ENCODE results near the gene PPP1R36.
"Not testable (repeated sequence)": the region's sequence is repeated elsewhere in the genome, so short reads cannot be mapped to it uniquely, and the experiment has no call there.

The PPP1R36 gene

DNA sequence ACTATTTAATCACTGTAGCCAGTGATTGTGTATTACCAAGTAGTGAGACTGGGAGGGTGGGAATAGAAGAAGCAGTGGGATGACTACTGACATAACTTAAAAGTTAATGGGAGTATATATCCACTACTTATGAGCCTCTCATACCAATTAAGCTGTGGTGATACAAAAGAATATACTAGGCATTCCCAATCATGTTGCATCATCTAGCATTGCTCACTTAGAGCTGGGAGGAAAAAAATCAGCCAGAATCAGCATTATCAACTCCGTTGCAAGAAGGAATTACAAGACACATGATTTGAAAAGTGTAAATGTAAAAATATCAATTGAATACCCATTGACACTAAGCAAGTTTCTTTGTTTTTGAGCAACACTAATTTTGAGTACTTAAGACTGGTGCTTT is 745 bp upstream of the PPP1R36 start:
- Histone ChIP-seq H3K27me3 (replicated peaks; ENCODE audit: control insufficient read depth, insufficient read depth, low read length) (no peaks in the 10 kb centered on the region), H3K9ac (ENCODE audit: low read length) (peak overlapping the region; percentile 37), H3K4me3 (ENCODE audit: low read length) (no peak overlapping the region)

DNA sequence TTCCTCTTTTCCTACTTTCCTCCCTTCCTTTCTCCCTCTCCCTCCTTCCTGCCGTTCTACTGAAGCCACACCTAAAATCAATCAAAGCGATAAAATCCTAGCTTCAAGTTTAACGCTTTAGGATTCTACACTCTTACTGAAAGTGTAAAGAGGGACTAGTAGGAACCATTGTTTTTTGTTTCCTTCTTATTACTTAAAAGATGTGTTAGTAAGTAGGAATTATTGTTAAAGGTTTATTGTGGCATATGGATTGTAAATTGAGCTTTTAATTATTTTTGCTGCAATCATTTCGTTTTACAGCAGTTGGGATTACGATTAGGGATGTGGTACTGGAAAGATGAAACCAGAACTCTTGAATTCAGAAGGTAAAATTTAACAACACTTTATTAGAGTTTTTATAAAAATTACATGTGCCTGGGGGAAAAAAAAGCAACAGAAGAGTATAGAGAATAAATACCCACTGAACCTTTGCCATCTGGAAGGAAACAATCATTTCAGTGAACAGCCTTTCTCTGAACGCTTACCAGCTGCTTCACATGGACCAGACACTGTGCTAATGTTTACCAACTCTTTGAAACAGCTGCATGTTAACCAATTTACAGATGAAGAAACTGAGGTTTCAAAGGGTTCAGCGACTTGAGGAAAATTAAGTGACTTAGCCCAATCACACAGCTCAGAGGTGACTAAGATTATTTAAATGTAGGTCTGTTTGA is 1.0 kb downstream of the PPP1R36 start:
- DNase-seq (ENCODE audit: low read depth): no peak
- no peak overlapping the region for H3K9ac ChIP-seq (ENCODE audit: low read length)
- H3K36me3 ChIP-seq (ENCODE audit: control insufficient read depth, insufficient read depth, low read length, severe bottlenecking): no peaks in the 10 kb centered on the region
- H3K4me1 ChIP-seq (ENCODE audit: control insufficient read depth, insufficient read depth, low read length): peaks cover 23% of the 10 kb centered on the region
- H3K27me3 ChIP-seq (replicated peaks; ENCODE audit: control insufficient read depth, insufficient read depth, low read length): no peaks in the 10 kb centered on the region
- H3K9me3 ChIP-seq (ENCODE audit: control insufficient read depth, low read length): no peaks in the 10 kb centered on the region
- H3K4me3 ChIP-seq (ENCODE audit: low read length): no peak overlapping the region

More for the DNA sequence above, 745 bp upstream of the PPP1R36 start:
- peaks cover 23% of the 10 kb centered on the region for H3K4me1 ChIP-seq (ENCODE audit: control insufficient read depth, insufficient read depth, low read length)
- no peaks in the 10 kb centered on the region for H3K9me3 ChIP-seq (ENCODE audit: control insufficient read depth, low read length)
- peak; percentile 44 for DNase-seq (ENCODE audit: low read depth)
- no peaks in the 10 kb centered on the region for H3K36me3 ChIP-seq (ENCODE audit: control insufficient read depth, insufficient read depth, low read length, severe bottlenecking)

DNA sequence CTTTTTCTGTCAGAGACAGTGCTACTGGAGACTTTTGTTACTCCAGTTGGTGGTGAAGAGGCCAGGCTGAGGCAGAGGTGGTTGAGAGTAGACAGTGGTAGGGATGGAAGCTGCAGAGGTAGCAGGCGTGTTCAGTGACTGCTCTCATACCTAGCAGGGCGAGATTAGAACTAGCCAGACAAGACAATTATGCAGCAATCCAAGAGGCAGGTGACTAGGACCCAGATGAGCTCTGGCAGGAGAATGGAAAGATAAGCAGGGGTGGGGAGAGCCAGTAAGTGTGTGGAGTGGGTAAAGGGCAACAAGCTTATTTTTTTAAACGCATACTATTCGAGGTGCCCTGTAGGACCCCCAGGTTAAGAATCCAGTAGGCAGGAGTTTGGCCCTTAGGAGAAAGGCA is 4.8 kb downstream of the PPP1R36 start:
- Histone ChIP-seq H3K27me3 (replicated peaks; ENCODE audit: control insufficient read depth, insufficient read depth, low read length) (no peaks in the 10 kb centered on the region), H3K9ac (ENCODE audit: low read length) (no peak overlapping the region), H3K4me1 (ENCODE audit: control insufficient read depth, insufficient read depth, low read length) (peaks cover 14% of the 10 kb centered on the region), H3K4me3 (ENCODE audit: low read length) (no peak overlapping the region), H3K36me3 (ENCODE audit: control insufficient read depth, insufficient read depth, low read length, severe bottlenecking) (no peaks in the 10 kb centered on the region), H3K9me3 (ENCODE audit: control insufficient read depth, low read length) (no peaks in the 10 kb centered on the region)
- DNase-seq (ENCODE audit: low read depth): no peak

- no peaks in the 10 kb centered on the region for H3K9me3 ChIP-seq (ENCODE audit: control insufficient read depth, low read length)
- H3K9ac ChIP-seq (ENCODE audit: low read length): no peak overlapping the region
- peak; percentile 77 for DNase-seq (ENCODE audit: low read depth)
- peaks cover 2% of the 10 kb centered on the region for H3K4me1 ChIP-seq (ENCODE audit: control insufficient read depth, insufficient read depth, low read length)
- no peak overlapping the region for H3K4me3 ChIP-seq (ENCODE audit: low read length)
- H3K27me3 ChIP-seq (replicated peaks; ENCODE audit: control insufficient read depth, insufficient read depth, low read length): no peaks in the 10 kb centered on the region
- no peaks in the 10 kb centered on the region for H3K36me3 ChIP-seq (ENCODE audit: control insufficient read depth, insufficient read depth, low read length, severe bottlenecking)
Measured at GRCh38 chr14:64556526-64556925, 6.8 kb downstream of the PPP1R36 start.

DNA sequence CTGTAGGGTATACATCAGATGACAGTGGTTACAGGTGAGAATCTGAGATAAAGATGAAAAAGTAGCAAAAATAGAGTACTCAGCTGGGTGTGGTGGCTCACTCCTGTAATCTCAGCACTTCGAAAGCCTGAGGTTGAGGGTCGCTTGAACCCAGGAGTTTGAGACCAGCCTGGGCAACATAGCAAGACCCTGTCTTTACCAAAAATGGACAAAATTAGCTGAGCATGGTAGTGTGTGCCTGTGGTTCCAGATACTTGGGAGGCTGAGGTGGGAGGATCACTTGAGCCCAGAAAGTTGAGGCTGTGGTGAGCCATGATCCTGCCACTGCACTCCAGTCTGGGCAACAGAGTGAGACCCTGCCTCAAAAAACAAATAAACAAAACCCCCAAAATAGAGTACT is 8.5 kb downstream of the PPP1R36 start:
- not testable (repeated sequence) for H3K27me3 ChIP-seq (replicated peaks; ENCODE audit: control insufficient read depth, insufficient read depth, low read length); H3K4me3 ChIP-seq (ENCODE audit: low read length); H3K9me3 ChIP-seq (ENCODE audit: control insufficient read depth, low read length); H3K36me3 ChIP-seq (ENCODE audit: control insufficient read depth, insufficient read depth, low read length, severe bottlenecking); DNase-seq (ENCODE audit: low read depth); H3K4me1 ChIP-seq (ENCODE audit: control insufficient read depth, insufficient read depth, low read length); H3K9ac ChIP-seq (ENCODE audit: low read length)

DNA sequence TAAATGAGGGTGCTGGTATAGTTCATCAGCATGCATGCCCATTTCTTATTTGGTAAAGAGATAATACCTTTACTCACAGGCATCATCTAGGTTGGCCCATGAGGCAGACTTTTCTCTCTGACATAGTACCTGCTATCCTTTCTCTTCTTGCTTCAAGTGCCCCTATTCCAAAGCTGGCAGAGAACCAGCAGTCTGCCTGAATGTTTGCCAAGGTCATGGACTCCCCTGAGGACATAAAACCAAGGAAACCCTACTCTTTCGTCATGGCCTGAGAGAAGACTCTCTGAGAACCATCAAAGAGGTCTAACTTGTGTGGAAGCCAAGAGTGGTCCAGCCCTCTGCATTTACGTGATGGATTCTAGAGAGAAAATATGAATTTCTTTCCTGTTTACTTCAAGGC is 11.9 kb downstream of the PPP1R36 start:
- no peak overlapping the region for H3K4me3 ChIP-seq (ENCODE audit: low read length)
- no peak for DNase-seq (ENCODE audit: low read depth)
- no peaks in the 10 kb centered on the region for H3K27me3 ChIP-seq (replicated peaks; ENCODE audit: control insufficient read depth, insufficient read depth, low read length)
- no peak overlapping the region for H3K9ac ChIP-seq (ENCODE audit: low read length)
- H3K9me3 ChIP-seq (ENCODE audit: control insufficient read depth, low read length): no peaks in the 10 kb centered on the region
- H3K4me1 ChIP-seq (ENCODE audit: control insufficient read depth, insufficient read depth, low read length): peaks cover 4% of the 10 kb centered on the region
- H3K36me3 ChIP-seq (ENCODE audit: control insufficient read depth, insufficient read depth, low read length, severe bottlenecking): no peaks in the 10 kb centered on the region

DNA sequence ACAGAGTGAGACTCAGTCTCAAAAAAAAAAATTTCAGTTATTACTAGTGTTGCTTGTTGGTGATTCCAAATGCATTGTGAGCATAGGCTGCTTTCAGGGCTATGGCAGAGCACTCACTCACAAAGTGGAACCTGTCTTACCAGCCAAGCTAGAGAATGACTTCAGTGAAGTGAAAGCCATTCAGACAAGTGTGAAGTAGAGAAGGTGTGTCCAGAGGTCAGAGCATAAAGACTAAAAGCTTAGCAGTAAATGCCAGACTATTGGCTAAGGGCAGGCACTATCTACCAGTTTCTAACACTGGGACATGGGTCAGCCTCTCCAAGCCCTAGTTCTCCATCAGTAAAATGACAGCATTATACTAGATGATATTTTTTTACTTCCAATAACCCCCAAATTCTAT is 12.7 kb downstream of the PPP1R36 start:
- H3K27me3 ChIP-seq (replicated peaks; ENCODE audit: control insufficient read depth, insufficient read depth, low read length): no peaks in the 10 kb centered on the region
- no peaks in the 10 kb centered on the region for H3K9me3 ChIP-seq (ENCODE audit: control insufficient read depth, low read length)
- H3K4me3 ChIP-seq (ENCODE audit: low read length): no peak overlapping the region
- no peaks in the 10 kb centered on the region for H3K36me3 ChIP-seq (ENCODE audit: control insufficient read depth, insufficient read depth, low read length, severe bottlenecking)
- H3K4me1 ChIP-seq (ENCODE audit: control insufficient read depth, insufficient read depth, low read length): peaks cover 12% of the 10 kb centered on the region
- H3K9ac ChIP-seq (ENCODE audit: low read length): no peak overlapping the region
- DNase-seq (ENCODE audit: low read depth): no peak

DNA sequence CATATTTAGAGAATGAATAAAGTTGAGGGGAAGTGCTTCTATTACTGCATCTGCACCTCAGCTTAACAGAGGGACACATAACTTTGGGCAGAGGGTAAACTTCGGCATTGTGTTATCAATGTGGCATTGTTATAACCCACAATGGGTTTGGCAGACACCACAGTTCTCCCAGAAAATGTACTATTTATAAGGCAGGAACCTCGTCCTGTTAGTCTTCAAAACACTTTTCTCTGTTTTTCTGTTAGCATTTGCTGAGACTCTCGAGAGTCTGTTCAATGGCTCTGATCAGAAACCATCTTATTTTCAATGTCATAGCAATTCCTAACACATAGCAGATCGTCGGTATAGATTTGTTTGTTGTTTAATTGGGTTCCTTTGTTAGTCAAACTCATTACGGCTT is 13.9 kb downstream of the PPP1R36 start:
- H3K27me3 ChIP-seq (replicated peaks; ENCODE audit: control insufficient read depth, insufficient read depth, low read length): no peaks in the 10 kb centered on the region
- H3K4me1 ChIP-seq (ENCODE audit: control insufficient read depth, insufficient read depth, low read length): peaks cover 19% of the 10 kb centered on the region
- no peaks in the 10 kb centered on the region for H3K9me3 ChIP-seq (ENCODE audit: control insufficient read depth, low read length)
- H3K36me3 ChIP-seq (ENCODE audit: control insufficient read depth, insufficient read depth, low read length, severe bottlenecking): no peaks in the 10 kb centered on the region
- H3K4me3 ChIP-seq (ENCODE audit: low read length): no peak overlapping the region
- no peak for DNase-seq (ENCODE audit: low read depth)
- H3K9ac ChIP-seq (ENCODE audit: low read length): no peak overlapping the region

GRCh38 chr14:64566651-64567122 is 16.9 kb downstream of the PPP1R36 start:
- Histone ChIP-seq H3K9ac (ENCODE audit: low read length) (peak overlapping the region; percentile 60), H3K4me3 (ENCODE audit: low read length) (no peak overlapping the region), H3K36me3 (ENCODE audit: control insufficient read depth, insufficient read depth, low read length, severe bottlenecking) (no peaks in the 10 kb centered on the region), H3K9me3 (ENCODE audit: control insufficient read depth, low read length) (no peaks in the 10 kb centered on the region), H3K4me1 (ENCODE audit: control insufficient read depth, insufficient read depth, low read length) (peaks cover 33% of the 10 kb centered on the region), H3K27me3 (replicated peaks; ENCODE audit: control insufficient read depth, insufficient read depth, low read length) (no peaks in the 10 kb centered on the region)
- DNase-seq (ENCODE audit: low read depth): peak; percentile 53

DNA sequence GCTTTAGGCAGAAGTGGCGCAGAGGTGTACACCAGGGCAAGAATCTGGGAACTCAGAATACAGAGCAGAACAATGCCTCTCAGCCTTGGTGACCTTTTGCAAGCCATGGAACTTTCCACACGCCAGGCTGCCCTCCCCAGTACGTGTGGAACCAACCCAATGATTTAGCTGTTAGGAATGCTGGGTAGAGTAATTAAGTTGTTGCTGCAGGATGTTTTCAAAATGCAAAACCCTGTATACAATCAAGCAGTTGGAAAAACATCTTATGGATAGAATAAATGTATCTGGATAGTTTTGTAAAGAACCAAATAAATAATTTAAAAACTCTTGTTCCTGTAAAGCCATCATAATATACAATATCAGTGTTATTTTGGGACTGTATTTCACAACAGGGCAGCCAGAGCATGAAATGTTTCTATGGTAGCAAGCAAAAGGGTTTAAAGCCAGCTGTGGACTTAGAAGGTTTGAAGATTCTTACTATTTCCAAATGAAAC is 19.4 kb downstream of the PPP1R36 start:
- H3K36me3 ChIP-seq (ENCODE audit: control insufficient read depth, insufficient read depth, low read length, severe bottlenecking): no peaks in the 10 kb centered on the region
- H3K27me3 ChIP-seq (replicated peaks; ENCODE audit: control insufficient read depth, insufficient read depth, low read length): no peaks in the 10 kb centered on the region
- H3K4me1 ChIP-seq (ENCODE audit: control insufficient read depth, insufficient read depth, low read length): peaks cover 47% of the 10 kb centered on the region
- DNase-seq (ENCODE audit: low read depth): peak; percentile 95
- H3K4me3 ChIP-seq (ENCODE audit: low read length): peak overlapping the region; percentile 48
- H3K9me3 ChIP-seq (ENCODE audit: control insufficient read depth, low read length): no peaks in the 10 kb centered on the region
- H3K9ac ChIP-seq (ENCODE audit: low read length): peak overlapping the region; percentile 51

DNA sequence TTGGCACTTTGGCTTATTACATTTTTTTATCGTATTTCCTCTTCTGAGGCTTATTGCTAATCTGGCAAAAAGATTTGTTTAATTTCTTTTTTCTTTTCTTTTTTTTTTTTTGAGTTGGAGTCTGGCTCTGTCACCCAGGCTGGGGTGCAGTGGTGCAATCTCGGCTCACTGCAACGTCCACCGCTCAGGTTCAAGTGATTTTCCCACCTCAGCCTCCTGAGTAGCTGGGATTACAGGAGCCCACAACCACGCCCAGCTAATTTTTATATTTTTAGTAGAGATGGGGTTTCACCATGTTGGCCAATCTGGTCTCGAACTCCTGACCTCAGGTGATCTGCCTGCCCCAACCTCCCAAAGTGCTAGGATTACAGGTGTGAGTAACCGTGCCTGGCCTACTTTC is 19.9 kb downstream of the PPP1R36 start:
- Histone ChIP-seq H3K9ac (ENCODE audit: low read length) (peak overlapping the region; percentile 51), H3K4me3 (ENCODE audit: low read length) (peak overlapping the region; percentile 48), H3K4me1 (ENCODE audit: control insufficient read depth, insufficient read depth, low read length) (peaks cover 47% of the 10 kb centered on the region)
- H3K9me3 ChIP-seq (ENCODE audit: control insufficient read depth, low read length); DNase-seq (ENCODE audit: low read depth); H3K27me3 ChIP-seq (replicated peaks; ENCODE audit: control insufficient read depth, insufficient read depth, low read length); H3K36me3 ChIP-seq (ENCODE audit: control insufficient read depth, insufficient read depth, low read length, severe bottlenecking): not testable (repeated sequence)
